MM.1S (cell line): ENCODE data around the gene DHX8.

Experiments used
- CTCF ChIP-seq: fragments of 300-600 bp; sonication (generic); IDR thresholded peaks from 2 replicates; pipeline ENCODE4 v1.5.1; 2016; ENCODE audit warnings: antibody characterized with exemption, low read length, mixed read lengths
- EZH2 ChIP-seq: fragments of 300-600 bp; sonication (generic); optimal IDR thresholded peaks from 2 replicates; pipeline ENCODE3; 2017; ENCODE audit warnings: low read depth, mild to moderate bottlenecking, antibody characterized with exemption, low read length, mixed read lengths

DNA sequence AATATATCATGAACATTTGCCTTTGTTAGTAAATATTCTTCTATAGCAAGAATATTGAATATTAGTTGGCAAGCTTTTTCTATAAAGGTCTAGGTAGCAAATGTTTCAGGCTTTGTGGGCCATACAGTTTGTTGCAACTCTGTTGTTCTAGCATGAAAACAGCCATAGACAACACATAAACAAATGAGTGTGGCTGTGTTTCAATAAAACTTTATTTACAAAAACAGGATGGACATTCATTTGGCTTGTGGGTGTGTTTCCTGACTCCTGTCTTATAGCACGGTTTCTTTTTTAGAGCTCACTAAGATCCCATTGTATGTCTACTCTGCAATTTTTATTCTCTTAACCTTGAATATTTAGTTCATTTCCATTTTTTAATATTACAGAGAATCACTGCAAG lies 46.0 kb upstream of the DHX8 start:
- no peak for TF ChIP-seq CTCF
- no peak for TF ChIP-seq EZH2
